OCI-LY3 (cell line): ENCODE measurements around the gene FIGLA.

Experiments used
- CTCF ChIP-seq: fragments of 200-600, 300-600 bp; sonication (generic); IDR thresholded peaks from 2 replicates; pipeline ENCODE4 v1.5.1; 2014; ENCODE audit warnings: antibody characterized with exemption, low read length, low read depth
- EZH2phosphoT487 ChIP-seq: fragments of 200-600 bp; shearing (Covaris generic); IDR thresholded peaks from 2 replicates; pipeline ENCODE4 v1.6.1; 2018; ENCODE audit warnings: antibody characterized with exemption, mixed run types, low read depth

GRCh38 chr2:70777450-70777849 is 13.0 kb downstream of the FIGLA start:
- TF ChIP-seq CTCF (no peak), EZH2phosphoT487 (no peak)
